GM19455 (cell line): ENCODE data around the gene ZNF281.
"Not testable (repeated sequence)": the region's sequence is repeated elsewhere in the genome, so short reads cannot be mapped to it uniquely, and the experiment has no call there.

Source experiments
- ATAC-seq: cut with Tn5 transposase; IDR thresholded peaks from one replicate; pipeline ENCODE4 v1.9.1; 2021; ENCODE audit not compliant: unreplicated experiment

Gene ZNF281, protein sequence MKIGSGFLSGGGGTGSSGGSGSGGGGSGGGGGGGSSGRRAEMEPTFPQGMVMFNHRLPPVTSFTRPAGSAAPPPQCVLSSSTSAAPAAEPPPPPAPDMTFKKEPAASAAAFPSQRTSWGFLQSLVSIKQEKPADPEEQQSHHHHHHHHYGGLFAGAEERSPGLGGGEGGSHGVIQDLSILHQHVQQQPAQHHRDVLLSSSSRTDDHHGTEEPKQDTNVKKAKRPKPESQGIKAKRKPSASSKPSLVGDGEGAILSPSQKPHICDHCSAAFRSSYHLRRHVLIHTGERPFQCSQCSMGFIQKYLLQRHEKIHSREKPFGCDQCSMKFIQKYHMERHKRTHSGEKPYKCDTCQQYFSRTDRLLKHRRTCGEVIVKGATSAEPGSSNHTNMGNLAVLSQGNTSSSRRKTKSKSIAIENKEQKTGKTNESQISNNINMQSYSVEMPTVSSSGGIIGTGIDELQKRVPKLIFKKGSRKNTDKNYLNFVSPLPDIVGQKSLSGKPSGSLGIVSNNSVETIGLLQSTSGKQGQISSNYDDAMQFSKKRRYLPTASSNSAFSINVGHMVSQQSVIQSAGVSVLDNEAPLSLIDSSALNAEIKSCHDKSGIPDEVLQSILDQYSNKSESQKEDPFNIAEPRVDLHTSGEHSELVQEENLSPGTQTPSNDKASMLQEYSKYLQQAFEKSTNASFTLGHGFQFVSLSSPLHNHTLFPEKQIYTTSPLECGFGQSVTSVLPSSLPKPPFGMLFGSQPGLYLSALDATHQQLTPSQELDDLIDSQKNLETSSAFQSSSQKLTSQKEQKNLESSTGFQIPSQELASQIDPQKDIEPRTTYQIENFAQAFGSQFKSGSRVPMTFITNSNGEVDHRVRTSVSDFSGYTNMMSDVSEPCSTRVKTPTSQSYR

DNA sequence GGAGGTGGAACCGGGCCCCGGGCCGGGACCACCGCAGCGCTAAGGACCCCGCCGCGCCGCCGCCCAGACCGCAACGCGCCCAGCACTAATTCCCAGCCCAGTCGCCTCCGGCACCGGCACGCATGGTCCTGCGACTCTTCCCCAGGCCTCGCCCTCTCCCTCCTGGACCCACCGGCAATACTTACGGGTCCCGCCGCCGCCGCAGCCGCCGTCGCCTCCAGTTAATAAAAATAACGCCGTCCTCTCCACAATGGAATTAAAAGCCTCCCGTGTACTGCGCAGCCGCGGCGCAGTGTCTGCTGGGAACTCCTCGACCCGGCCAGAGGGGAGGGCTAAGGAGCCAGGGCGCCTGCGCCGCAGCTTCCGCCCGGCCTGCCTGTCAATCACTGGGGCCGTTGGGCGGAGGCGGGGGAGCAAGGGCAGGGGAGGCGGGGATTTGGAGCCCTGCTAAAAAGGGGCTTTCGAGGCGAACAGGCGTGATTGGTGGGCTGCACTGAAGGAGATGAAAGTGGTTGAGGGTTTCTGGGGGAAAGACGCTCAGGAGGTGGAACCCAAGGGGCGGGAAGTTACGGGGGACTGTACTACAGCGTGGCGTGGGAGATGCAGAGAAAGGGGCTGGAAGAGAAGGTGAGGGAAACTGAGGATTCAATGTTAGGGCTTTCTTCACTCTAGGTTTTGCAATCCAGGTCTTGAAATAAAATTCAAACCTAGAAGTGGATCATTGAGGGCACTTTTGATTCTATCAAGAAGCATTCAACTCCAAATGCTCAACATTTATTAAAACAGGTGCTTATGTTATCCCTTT, at the start of gene ZNF281:
Gene ZNF281 (minus strand): TSS at position 276 of the 805 bp plus-strand sequence. CDS start 331 bp downstream, outside the sequence.
- ATAC-seq = peak; percentile 96

DNA sequence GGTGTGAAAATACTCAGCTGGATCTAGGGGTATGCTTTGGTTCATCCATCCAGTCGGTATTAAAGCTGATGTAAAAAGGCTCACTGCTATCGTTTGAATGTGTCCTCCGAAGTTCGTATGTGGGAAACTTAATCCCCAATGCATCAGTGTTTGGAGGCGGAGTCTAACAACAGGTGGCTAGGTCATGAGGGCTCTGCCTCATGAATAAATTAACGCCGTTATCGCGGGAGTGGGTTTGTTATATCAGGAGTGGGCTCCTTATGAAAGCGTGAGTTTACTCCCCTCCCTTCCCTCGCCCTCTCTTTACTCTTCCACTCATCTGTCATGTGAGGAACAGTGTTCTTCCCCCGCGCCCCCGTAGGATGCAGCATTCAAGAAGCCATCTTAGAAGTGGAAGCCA, 48.9 kb upstream of the ZNF281 start:
- no peak for ATAC-seq

DNA sequence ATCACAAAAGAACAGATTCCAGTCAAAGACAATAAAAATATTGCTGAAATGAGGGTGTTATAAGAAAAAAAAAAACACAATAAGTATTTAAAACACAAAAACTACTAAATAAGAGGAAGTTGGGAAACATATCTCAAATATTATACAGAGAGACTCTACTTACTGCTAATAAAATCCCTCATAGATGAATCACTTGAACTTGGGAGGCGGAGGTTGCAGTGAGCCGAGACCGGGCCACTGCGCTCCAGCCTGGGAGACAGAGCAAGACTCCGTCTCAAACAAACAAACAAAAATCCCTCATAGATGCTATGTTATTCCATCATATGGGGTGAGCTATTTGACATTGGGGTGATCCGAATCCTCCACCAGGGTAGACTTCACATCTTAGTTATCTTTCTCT, 48.0 kb upstream of the ZNF281 start:
- no peak for ATAC-seq

DNA sequence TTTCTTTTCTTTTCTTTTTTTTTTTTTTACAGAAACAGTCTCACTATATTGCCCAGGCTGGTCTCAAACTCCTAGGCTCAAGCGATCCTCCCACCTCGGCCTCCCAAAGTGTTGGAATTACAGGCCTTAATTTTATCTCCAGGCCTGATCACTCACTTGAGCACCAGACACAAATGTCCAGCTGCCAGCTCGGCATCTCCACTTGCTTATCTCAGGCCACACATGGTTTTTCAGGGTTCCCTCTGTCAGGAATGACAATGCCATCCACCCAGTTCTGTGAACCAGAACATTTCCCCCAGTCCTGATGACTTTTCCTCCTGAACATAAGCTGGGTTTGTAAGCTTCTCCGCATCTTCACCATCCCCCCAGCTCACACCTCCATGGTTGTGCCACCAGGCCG, 44.6 kb upstream of the ZNF281 start:
- ATAC-seq = no peak

DNA sequence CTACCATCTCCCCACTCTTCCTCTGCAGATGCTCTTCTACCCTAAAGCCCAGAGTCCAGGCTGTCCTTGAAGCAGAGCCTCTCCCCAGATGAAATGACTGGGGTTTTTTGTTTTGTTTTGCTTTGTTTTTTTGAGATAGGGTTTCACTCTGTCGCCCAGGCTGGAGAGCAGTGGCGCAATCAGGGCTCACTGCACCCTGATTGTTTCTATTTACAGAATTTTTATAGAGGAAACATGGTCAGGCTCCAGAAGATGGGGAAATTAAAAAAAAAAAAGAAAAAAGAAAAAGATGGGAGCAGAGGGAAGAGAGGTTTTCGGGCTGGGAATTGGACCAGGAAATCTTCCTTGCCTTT, 43.7 kb upstream of the ZNF281 start:
- no peak for ATAC-seq

DNA sequence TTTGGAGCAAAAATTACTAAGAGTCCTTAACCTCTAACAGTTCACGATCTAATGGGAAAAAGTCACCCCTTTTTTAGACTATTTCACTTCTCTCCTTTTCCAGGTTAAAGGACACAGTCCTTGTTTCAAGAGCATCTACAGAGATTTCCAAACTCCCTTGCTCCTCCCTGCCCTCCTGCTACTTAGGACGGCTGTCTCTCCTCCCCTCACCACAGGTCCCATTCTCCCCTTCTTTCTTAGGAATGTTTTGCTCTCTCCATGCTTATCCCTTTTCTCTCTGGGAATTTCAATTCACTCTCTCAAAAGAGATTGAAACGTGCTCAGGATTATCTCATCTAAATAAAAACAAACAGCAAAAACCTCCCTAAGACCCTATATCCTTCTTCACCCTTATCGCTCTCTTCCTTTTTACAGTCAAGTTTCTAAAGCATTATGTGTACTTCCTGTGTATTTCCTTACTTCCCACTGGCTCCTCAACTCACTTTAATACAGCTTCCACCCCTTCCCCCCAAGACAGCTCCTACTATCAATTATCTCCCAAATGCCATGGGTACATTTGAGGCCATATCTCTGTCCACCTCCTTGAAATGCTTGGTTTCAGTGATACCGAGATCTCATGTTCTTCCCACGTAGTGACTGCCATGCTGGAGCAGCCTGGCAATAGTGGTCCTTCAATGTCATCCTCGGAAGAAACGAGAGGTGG, 43.2 kb upstream of the ZNF281 start:
- ATAC-seq = no peak

DNA sequence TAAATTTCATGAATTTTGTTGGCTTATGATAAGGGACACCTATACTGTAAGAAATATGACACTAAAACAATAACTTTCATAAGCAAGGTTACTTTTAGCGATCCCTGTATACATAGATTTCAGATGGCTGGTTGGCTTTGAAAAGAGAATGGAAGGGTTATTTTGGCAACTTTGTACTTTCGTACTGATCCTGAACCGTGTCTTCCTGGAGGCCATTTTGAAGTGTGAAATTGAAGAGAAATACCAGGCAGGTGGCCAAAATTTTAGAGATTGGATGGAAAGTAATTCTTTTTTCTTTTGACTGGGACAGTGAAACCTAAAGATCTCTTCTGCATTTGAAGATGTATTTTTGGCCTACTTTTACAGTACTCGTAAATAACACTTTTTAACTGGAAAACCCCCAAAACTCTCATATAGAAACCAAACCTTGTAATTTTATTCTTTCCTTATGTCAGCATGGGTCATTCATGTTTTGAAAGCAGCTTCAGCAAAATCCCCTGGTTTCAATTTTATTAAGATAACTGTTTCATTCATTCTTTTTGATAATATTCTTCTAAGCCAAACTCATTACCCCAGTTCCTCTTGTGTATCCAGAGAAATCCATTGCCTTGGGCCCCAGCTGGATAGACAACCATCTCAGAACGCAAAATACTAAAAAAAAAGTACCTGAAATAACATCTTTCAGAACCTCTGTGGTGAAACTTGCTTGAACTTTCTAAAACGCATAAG, 38.4 kb upstream of the ZNF281 start:
- peak; percentile 79 for ATAC-seq

DNA sequence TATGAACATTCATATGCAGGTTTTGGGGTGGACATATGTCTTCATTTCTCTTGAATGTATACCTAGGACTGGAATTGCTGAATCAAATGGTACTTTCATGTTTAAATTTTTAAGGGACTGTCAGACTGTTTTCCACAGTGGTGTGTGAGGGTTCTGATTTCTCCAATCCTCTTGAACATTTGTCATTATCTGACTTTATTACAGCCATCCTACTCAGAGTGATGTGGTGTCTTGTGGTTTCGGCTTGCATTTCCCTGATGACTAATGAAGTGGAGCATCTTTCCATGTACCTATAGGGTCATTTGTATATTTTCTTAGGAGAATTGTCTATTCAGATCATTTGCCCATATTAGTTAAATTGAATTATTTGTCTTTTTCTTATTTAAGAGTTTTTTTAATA, 35.4 kb upstream of the ZNF281 start:
- ATAC-seq = no peak

DNA sequence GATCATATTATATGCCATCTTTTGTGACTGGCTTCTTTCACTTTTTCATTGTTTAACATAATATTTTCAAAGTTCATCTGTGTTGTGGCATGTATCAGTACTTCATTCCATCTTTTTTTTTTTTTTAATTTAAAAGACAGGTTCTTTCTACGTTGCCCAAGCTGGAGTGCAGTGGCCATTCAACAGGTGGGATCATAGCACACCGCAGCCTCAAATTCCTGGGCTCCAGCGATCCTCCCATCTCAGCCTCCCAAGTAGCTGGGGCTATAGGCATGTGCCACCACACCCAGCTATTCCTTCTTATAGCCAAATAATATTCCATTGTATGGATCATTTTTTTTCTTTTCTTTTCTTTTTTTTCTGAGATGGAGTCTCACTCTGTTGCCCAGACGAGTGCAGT, 34.6 kb upstream of the ZNF281 start:
- ATAC-seq = no peak

DNA sequence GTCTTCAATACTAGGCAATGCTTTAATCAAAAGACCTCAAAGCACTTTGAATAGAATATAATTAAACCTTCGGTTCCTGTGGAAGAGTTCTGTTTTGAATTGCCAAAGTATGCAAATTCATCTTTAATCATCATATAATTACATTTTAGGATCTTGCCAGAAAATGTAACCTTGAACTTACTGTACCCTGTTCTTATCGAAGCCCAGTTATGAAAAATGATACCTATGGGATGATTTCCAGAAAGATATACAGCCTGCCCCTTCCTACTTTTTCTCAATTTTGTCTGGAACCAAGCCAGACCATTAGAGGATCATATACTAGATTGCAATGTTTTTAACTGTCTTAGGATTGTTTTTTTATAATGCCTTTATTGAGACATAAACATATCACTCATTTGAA, 34.0 kb upstream of the ZNF281 start:
- ATAC-seq = no peak

DNA sequence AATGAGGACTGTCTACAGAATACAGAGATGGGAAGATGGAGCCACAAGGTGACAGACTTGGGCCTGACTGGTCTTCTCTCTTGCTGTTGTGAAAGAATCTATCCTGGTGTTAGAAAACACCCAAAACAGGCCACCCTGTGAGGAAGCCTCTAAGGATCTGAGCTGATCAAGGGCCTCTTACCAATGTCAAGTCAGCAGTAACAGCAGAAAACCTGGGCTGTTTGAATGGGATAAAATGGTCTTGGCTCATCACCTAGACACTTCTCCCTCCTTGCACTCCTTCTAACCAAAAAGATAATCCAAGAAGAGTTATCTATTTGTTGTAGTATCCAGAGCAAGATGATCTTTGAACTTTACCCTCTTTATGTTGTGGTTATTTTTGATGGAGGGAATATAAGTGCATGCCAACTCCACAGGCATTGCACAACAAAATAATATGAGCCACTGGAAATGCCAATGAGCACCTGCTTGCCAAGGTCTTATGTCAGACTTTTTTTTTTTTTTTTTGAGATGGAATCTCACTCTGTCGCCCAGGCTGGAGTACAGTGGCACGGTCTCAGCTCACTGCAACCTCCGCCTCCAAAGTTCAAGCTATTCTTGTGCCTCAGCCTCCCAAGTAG, 32.8 kb upstream of the ZNF281 start:
- ATAC-seq = no peak

DNA sequence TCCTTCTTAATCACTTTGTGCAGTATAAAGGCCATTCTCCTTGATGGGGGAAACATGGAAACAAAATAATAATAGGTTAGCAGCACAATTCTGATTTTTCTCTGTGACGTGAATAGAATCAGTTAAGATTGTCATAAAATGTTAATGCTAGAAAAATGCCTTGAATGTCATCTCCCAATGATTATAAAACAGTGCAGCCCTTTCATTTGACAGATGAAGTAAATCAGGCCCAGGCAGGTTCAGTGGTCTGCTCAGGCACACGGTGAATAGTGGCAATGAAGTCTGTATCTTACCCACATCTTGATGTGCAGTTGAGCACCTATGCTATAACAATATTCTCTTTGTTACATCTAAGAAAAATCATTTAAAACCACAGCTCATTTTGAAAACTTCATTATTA, 32.2 kb upstream of the ZNF281 start:
- ATAC-seq = no peak

DNA sequence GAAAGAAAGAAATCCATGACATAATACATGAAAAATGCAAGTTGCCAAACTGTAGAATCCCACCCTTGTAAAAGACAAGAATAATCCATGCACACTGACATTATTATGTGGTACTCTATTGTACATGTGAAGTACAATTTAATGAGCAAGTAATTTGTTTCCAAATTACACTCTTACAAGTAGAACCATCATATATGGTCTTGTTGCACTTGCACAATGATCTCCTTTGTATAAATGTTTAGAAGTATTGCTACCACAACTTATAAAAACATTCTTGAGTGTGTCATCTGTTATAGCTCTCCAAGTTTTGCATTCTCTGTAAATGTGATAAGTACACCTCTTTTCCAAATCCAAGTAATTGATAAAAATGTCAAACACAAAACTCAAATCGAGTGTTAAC, 29.1 kb upstream of the ZNF281 start:
- no peak for ATAC-seq

DNA sequence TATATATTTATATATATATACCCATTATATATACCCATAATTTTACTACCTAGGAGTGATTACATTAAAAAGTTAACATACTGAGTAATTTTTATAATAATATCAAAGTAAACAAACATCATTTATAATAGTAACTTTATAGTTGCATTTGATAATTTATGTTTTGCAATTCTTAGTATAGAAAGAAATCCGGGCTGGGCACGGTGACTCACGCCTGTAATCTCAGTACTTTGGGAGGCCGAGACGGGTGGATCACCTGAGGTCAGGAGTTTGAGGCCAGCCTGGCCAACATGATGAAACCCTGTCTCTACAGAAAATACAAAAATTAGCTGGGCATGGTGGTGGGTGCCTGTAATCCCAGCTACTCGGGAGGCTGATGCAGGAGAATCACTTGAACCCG, 28.6 kb upstream of the ZNF281 start:
- not testable (repeated sequence) for ATAC-seq

DNA sequence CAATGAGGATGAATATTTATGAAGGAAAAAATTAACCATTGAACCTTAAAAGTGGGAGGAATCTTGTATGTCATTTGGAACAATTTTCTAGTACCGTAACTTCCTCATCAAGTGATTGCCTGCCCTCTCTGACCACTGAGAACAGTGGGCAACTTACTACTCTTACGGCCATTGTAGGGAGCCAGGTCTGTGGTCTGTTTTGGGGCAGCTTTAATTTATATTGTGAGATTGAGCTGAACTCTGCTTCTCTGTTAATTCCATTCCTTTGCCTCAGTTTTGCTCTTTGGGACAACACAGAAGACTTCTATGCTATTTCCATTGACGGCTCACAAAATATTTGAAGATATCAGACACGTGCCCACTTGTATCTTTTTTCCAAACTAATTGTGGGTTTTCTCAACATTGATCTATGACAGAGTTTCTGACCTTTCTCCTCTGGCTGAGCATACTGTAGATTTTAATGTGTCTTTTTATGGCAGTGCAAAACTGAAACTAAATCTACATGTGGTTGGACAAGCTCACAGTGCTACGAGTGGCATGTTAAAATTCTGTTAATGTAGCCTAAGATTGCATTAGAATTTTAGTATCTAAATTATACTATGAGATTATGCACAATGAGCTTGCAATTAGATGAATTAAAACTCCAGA, 27.8 kb upstream of the ZNF281 start:
- ATAC-seq = no peak

DNA sequence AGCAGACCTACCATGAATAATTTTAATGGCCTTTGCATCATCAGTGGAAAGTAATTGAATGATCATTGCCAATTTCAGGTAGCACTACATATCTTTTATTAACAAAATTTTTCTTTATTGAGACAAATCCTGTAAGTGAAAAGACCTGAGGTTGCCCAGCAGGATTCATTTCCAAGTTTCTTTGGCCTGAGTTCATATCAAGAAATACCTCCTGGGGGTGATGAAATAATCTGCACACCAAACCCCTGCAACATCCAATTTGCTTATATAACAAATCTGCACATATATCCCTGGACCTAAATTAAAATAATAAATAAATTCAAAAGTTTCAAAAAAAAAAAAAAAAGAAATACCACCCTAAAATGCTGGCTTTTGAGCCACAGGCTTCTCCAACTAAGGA, 27.3 kb upstream of the ZNF281 start:
- ATAC-seq = no peak

DNA sequence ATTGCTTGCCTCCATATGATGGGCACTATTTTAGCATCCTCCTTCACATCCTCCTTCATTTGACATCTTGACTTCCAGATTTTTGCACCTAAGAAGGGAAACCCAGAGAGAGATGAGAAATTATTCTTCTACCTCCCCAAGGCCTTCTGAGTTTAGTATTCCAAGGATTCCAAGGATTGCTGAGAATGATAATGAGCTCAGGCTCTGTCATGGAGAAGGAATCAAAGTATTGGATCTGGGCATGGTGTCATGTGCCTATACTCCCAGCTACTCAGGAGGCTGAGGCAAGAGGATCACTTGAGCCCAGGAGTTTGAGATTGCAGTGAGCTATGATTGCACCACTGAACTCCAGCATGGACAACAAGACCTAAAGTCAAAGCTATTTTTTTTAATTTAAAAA, 26.6 kb upstream of the ZNF281 start:
- no peak for ATAC-seq

DNA sequence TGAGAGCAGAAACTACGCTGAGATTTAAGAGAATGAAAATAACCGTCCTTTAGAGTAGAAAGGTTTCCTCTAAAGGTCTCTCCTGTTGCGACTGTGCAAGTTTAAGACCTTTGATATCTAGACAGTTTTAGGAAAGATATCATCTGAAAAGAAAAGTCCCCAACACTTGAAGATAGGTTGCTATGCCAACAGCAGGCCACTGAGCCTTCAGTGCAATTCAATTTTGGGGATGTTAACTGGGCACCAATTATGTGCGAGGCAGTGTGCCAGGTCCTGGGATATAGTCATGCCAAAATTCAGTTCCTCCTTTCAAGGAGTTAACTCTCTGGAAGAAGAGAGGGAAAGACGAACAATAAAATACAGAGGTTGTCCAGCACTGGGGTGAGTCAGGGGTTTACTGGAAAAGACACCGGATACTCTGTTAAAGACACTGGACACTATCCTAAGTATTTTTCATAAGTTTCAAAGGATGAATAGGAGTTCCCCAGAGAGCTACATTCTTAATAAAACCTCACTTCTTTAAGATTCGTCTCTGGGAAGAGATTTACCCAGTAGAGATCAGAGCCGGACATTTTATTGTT, 25.5 kb upstream of the ZNF281 start:
- no peak for ATAC-seq

DNA sequence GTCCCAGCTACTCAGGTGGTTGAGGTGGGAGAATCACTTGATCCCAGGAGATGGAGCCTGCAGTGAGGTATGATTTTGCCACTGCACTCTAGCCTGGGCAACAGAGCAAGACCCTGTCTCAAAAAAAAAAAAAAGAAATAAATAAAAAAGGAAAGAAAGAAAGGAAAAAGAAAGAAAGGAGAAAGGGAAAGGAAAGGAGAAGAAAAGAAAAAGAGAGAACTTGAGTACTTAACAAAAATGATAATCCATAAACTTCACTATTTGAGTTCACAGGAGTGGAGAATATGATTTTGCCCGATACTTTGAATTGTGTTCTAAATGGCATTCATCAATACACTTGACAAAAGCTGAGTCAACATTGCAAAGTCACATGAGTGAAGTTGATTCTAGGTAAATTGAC, 23.8 kb upstream of the ZNF281 start:
- ATAC-seq = no peak
